Measurements from ENCODE around the gene DOK6.

DOK6 gene

GRCh38 chr18:69703461-69703860, 302.8 kb downstream of the DOK6 start:
- no peaks in the 10 kb centered on the region for H3K36me3 ChIP-seq (ENCODE audit: control insufficient read depth, insufficient read depth, low read length)
- H3K4me1 ChIP-seq (ENCODE audit: control insufficient read depth, insufficient read depth, low read length, poor library complexity, severe bottlenecking) = no peaks in the 10 kb centered on the region
- no peak overlapping the region for H3K4me3 ChIP-seq (ENCODE audit: extremely low read depth, insufficient read depth, low read length, poor library complexity, severe bottlenecking)
- no peak overlapping the region for H3K27ac ChIP-seq (ENCODE audit: low read depth, low read length, severe bottlenecking)
- no peaks in the 10 kb centered on the region for H3K9me3 ChIP-seq (ENCODE audit: control insufficient read depth, low read length)

- no peak overlapping the region for H3K4me3 ChIP-seq (ENCODE audit: extremely low read depth, insufficient read depth, low read length, poor library complexity, severe bottlenecking)
- no peak overlapping the region for H3K27ac ChIP-seq (ENCODE audit: low read depth, low read length, severe bottlenecking)
- no peaks in the 10 kb centered on the region for H3K4me1 ChIP-seq (ENCODE audit: control insufficient read depth, insufficient read depth, low read length, poor library complexity, severe bottlenecking)
- no peaks in the 10 kb centered on the region for H3K9me3 ChIP-seq (ENCODE audit: control insufficient read depth, low read length)
- WGBS, 2 experiments (ENCODE audit: insufficient coverage in 2 of 2) = 20 to 38% methylated on average over 1 of the region's 2 CpGs
- H3K36me3 ChIP-seq (ENCODE audit: control insufficient read depth, insufficient read depth, low read length) = no peaks in the 10 kb centered on the region
These were observed 305.3 kb downstream of the DOK6 start for GRCh38 chr18:69705987-69706386.

- 66 to 79% methylated on average over 4 to 5 of the region's 7 CpGs for WGBS, 2 experiments (ENCODE audit: insufficient coverage in 2 of 2)
- Histone ChIP-seq H3K27ac (ENCODE audit: low read depth, low read length, severe bottlenecking) (no peak overlapping the region), H3K4me1 (ENCODE audit: control insufficient read depth, insufficient read depth, low read length, poor library complexity, severe bottlenecking) (no peaks in the 10 kb centered on the region), H3K36me3 (ENCODE audit: control insufficient read depth, insufficient read depth, low read length) (no peaks in the 10 kb centered on the region), H3K4me3 (ENCODE audit: extremely low read depth, insufficient read depth, low read length, poor library complexity, severe bottlenecking) (no peak overlapping the region), H3K9me3 (ENCODE audit: control insufficient read depth, low read length) (no peaks in the 10 kb centered on the region)
These were observed 308.2 kb downstream of the DOK6 start for GRCh38 chr18:69708844-69709243.

GRCh38 chr18:69715191-69715795, 314.6 kb downstream of the DOK6 start:
- Histone ChIP-seq H3K4me3 (ENCODE audit: extremely low read depth, insufficient read depth, low read length, poor library complexity, severe bottlenecking) (no peak overlapping the region), H3K27ac (ENCODE audit: low read depth, low read length, severe bottlenecking) (no peak overlapping the region), H3K9me3 (ENCODE audit: control insufficient read depth, low read length) (peaks cover 22% of the 10 kb centered on the region), H3K4me1 (ENCODE audit: control insufficient read depth, insufficient read depth, low read length, poor library complexity, severe bottlenecking) (no peaks in the 10 kb centered on the region), H3K36me3 (ENCODE audit: control insufficient read depth, insufficient read depth, low read length) (no peaks in the 10 kb centered on the region)
- 79 to 82% methylated on average over 4 to 5 of the region's 7 CpGs for WGBS, 2 experiments (ENCODE audit: insufficient coverage in 2 of 2)

GRCh38 chr18:69717586-69717985, 316.9 kb downstream of the DOK6 start:
- no peak overlapping the region for H3K4me3 ChIP-seq (ENCODE audit: extremely low read depth, insufficient read depth, low read length, poor library complexity, severe bottlenecking)
- H3K4me1 ChIP-seq (ENCODE audit: control insufficient read depth, insufficient read depth, low read length, poor library complexity, severe bottlenecking) = no peaks in the 10 kb centered on the region
- no CpG with 5 or more reads among the region's 2 CpGs for WGBS, 2 experiments (ENCODE audit: insufficient coverage in 2 of 2)
- no peaks in the 10 kb centered on the region for H3K36me3 ChIP-seq (ENCODE audit: control insufficient read depth, insufficient read depth, low read length)
- no peak overlapping the region for H3K27ac ChIP-seq (ENCODE audit: low read depth, low read length, severe bottlenecking)
- H3K9me3 ChIP-seq (ENCODE audit: control insufficient read depth, low read length) = peaks cover 22% of the 10 kb centered on the region

- Histone ChIP-seq H3K9me3 (ENCODE audit: control insufficient read depth, low read length) (peaks cover 22% of the 10 kb centered on the region), H3K36me3 (ENCODE audit: control insufficient read depth, insufficient read depth, low read length) (no peaks in the 10 kb centered on the region), H3K4me1 (ENCODE audit: control insufficient read depth, insufficient read depth, low read length, poor library complexity, severe bottlenecking) (no peaks in the 10 kb centered on the region), H3K4me3 (ENCODE audit: extremely low read depth, insufficient read depth, low read length, poor library complexity, severe bottlenecking) (no peak overlapping the region), H3K27ac (ENCODE audit: low read depth, low read length, severe bottlenecking) (no peak overlapping the region)
- 100% methylated on average over 1 of the region's 1 CpG for WGBS, 2 experiments (ENCODE audit: insufficient coverage in 2 of 2)
These were observed 318.3 kb downstream of the DOK6 start for GRCh38 chr18:69718912-69719547.

GRCh38 chr18:69720422-69720821, 319.7 kb downstream of the DOK6 start:
- Histone ChIP-seq H3K9me3 (ENCODE audit: control insufficient read depth, low read length) (peaks cover 22% of the 10 kb centered on the region), H3K4me1 (ENCODE audit: control insufficient read depth, insufficient read depth, low read length, poor library complexity, severe bottlenecking) (no peaks in the 10 kb centered on the region), H3K27ac (ENCODE audit: low read depth, low read length, severe bottlenecking) (no peak overlapping the region), H3K4me3 (ENCODE audit: extremely low read depth, insufficient read depth, low read length, poor library complexity, severe bottlenecking) (no peak overlapping the region), H3K36me3 (ENCODE audit: control insufficient read depth, insufficient read depth, low read length) (no peaks in the 10 kb centered on the region)
- no CpG with 5 or more reads among the region's 4 CpGs for WGBS, 2 experiments (ENCODE audit: insufficient coverage in 2 of 2)

- WGBS, 2 experiments (ENCODE audit: insufficient coverage in 2 of 2) = 86% methylated on average over 1 of the region's 3 CpGs; no CpG with 5 or more reads in 1 of the 2 experiments
- peaks cover 16% of the 10 kb centered on the region for H3K9me3 ChIP-seq (ENCODE audit: control insufficient read depth, low read length)
- H3K36me3 ChIP-seq (ENCODE audit: control insufficient read depth, insufficient read depth, low read length) = no peaks in the 10 kb centered on the region
- H3K4me3 ChIP-seq (ENCODE audit: extremely low read depth, insufficient read depth, low read length, poor library complexity, severe bottlenecking) = no peak overlapping the region
- peaks cover 4% of the 10 kb centered on the region for H3K4me1 ChIP-seq (ENCODE audit: control insufficient read depth, insufficient read depth, low read length, poor library complexity, severe bottlenecking)
- H3K27ac ChIP-seq (ENCODE audit: low read depth, low read length, severe bottlenecking) = no peak overlapping the region
These were observed 322.7 kb downstream of the DOK6 start for GRCh38 chr18:69723434-69723833.

GRCh38 chr18:69725009-69725408, 324.3 kb downstream of the DOK6 start:
- no peaks in the 10 kb centered on the region for H3K36me3 ChIP-seq (ENCODE audit: control insufficient read depth, insufficient read depth, low read length)
- WGBS, 2 experiments (ENCODE audit: insufficient coverage in 2 of 2) = 95 to 100% methylated on average over 4 to 8 of the region's 8 CpGs

GRCh38 chr18:69725855-69726508, 325.3 kb downstream of the DOK6 start:
- WGBS, 2 experiments (ENCODE audit: insufficient coverage in 2 of 2) = 82 to 90% methylated on average over 10 of the region's 12 CpGs
- Histone ChIP-seq H3K27ac (ENCODE audit: low read depth, low read length, severe bottlenecking) (no peak overlapping the region), H3K4me1 (ENCODE audit: control insufficient read depth, insufficient read depth, low read length, poor library complexity, severe bottlenecking) (peaks cover 4% of the 10 kb centered on the region), H3K4me3 (ENCODE audit: extremely low read depth, insufficient read depth, low read length, poor library complexity, severe bottlenecking) (no peak overlapping the region), H3K36me3 (ENCODE audit: control insufficient read depth, insufficient read depth, low read length) (no peaks in the 10 kb centered on the region), H3K9me3 (ENCODE audit: control insufficient read depth, low read length) (no peaks in the 10 kb centered on the region)

More at GRCh38 chr18:69725009-69725408, 324.3 kb downstream of the DOK6 start:
- no peak overlapping the region for H3K4me3 ChIP-seq (ENCODE audit: extremely low read depth, insufficient read depth, low read length, poor library complexity, severe bottlenecking)
- peaks cover 4% of the 10 kb centered on the region for H3K4me1 ChIP-seq (ENCODE audit: control insufficient read depth, insufficient read depth, low read length, poor library complexity, severe bottlenecking)
- no peak overlapping the region for H3K27ac ChIP-seq (ENCODE audit: low read depth, low read length, severe bottlenecking)
- peaks cover under 1% of the 10 kb centered on the region for H3K9me3 ChIP-seq (ENCODE audit: control insufficient read depth, low read length)

All from mesodermal cell (in vitro differentiated cells).